Uterus (tissue), 4 donors: ENCODE data around the gene RBL1. TPM values are rescaled to one million over a fixed set of nuclear protein-coding genes. Genes with fewer than 3 reads are reported as not detected.
A peak's percentile ranks its signal among the peaks of the same experiment; 100 is the strongest.

ENCODE experiments used
- DNase-seq, 2 donors: peaks; one replicate each; pipeline ENCODE4 v3.0.0-alpha.2; 2019 to 2020
- H3K27ac ChIP-seq, 2 donors: fragments of 200-600 bp; sonication (generic); 1 replicate in 1 of 2; 2 replicates in 1 of 2; pipeline ENCODE4 v1.5.1; 2016 to 2018
- H3K27me3 ChIP-seq, 2 donors: fragments of 200-600 bp; sonication (generic); one replicate each; pipeline ENCODE4 v1.5.1; 2018 to 2019; ENCODE audit warnings: control low read depth in 1 of 2
- H3K36me3 ChIP-seq, 2 donors: fragments of 200-600 bp; sonication (generic); one replicate each; pipeline ENCODE4 v1.5.1; 2019; ENCODE audit warnings: control low read depth in 1 of 2
- H3K4me1 ChIP-seq, 2 donors: fragments of 200-600 bp; sonication (generic); one replicate each; pipeline ENCODE4 v1.5.1; 2018 to 2019; ENCODE audit warnings: control low read depth in 1 of 2
- H3K4me3 ChIP-seq, 2 donors: fragments of 200-600 bp; sonication (generic); 1 replicate in 1 of 2; 2 replicates in 1 of 2; pipeline ENCODE4 v1.5.1; 2018 to 2019; ENCODE audit warnings: mild to moderate bottlenecking in 1 of 2
- H3K9me3 ChIP-seq, 2 donors: fragments of 200-600 bp; sonication (generic); one replicate each; pipeline ENCODE4 v1.5.1; 2019; ENCODE audit warnings: control low read depth in 1 of 2
- CTCF ChIP-seq, 4 experiments: fragments of 200-600 bp in 2 of 4; fragments of 450-650 bp in 2 of 4; sonication (generic) in 2 of 4; IDR thresholded peaks; one replicate each; pipeline ENCODE4 v1.5.1; 2016 to 2019; ENCODE audit warnings: antibody characterized with exemption in 4 of 4, mild to moderate bottlenecking in 2 of 4, moderate library complexity in 1 of 4
- POLR2A ChIP-seq, 2 donors: fragments of 450-650 bp; IDR thresholded peaks; one replicate each; pipeline ENCODE4 v1.6.1; 2016; ENCODE audit warnings: antibody characterized with exemption in 2 of 2, mild to moderate bottlenecking in 1 of 2, moderate library complexity in 1 of 2
- intact Hi-C: fragments of 100-400 bp; cut with DNase I; formaldehyde crosslinking; loops from one replicate; pipeline ENCODE4 v1.15.1; 2023; ENCODE audit warnings: low total_unique reads
- total RNA-seq, 4 donors: library from RNA; depleted of rRNA in 3 of 4; stranded (reverse); fragments of >200 nt in 3 of 4; gene quantifications; one replicate each; pipeline versions ENCODE4 v1.1.0 to v1.2.4, GENCODE V29; 2014 to 2023
- donor health status: DM: yes; HTN: yes; CAD: no.

Gene RBL1
- total RNA-seq, 4 donors from 2014 or later: 0.51 to 28.1 (median 12.0) TPM

GRCh38 chr20:37102571-37102970 lies 6.8 kb upstream of the RBL1 start:
- Histone ChIP-seq H3K9me3 (no peaks in the 10 kb centered on the region), H3K36me3 (no peaks in the 10 kb centered on the region), H3K27ac (no peak overlapping the region), H3K4me3 (no peak overlapping the region), H3K27me3 (no peaks in the 10 kb centered on the region), H3K4me1 (no peaks in the 10 kb centered on the region)
- DNase-seq: no peak
- TF ChIP-seq CTCF (IDR thresholded peaks at IDR 0.05) (no peak), POLR2A (IDR thresholded peaks at IDR 0.05) (no peak)
- intact Hi-C loops: no loop called here

- DNase-seq: no peak
- no peak for TF ChIP-seq POLR2A (IDR thresholded peaks at IDR 0.05)
- no peak for TF ChIP-seq CTCF (IDR thresholded peaks at IDR 0.05)
- Histone ChIP-seq H3K4me3 (peak overlapping the region; percentile 71 to 92), H3K27me3 (no peaks in the 10 kb centered on the region), H3K27ac (peak overlapping the region; percentile 77 to 82), H3K4me1 (no peaks in the 10 kb centered on the region), H3K9me3 (no peaks in the 10 kb centered on the region), H3K36me3 (no peaks in the 10 kb centered on the region)
- intact Hi-C loops: no loop called here
These were observed 731 bp upstream of the RBL1 start for GRCh38 chr20:37096415-37097041.

GRCh38 chr20:37095108-37095598 lies 644 bp downstream of the RBL1 start:
- H3K27me3 ChIP-seq: no peaks in the 10 kb centered on the region
- intact Hi-C loops: no loop called here
- H3K9me3 ChIP-seq: no peaks in the 10 kb centered on the region

GRCh38 chr20:37090407-37090806 lies 5.4 kb downstream of the RBL1 start:
- intact Hi-C loops: no loop called here

More at GRCh38 chr20:37095108-37095598, 644 bp downstream of the RBL1 start:
- Histone ChIP-seq H3K27ac (peak overlapping the region; percentile 77 to 82), H3K36me3 (no peaks in the 10 kb centered on the region), H3K4me3 (peak overlapping the region; percentile 71 to 92), H3K4me1 (no peaks in the 10 kb centered on the region)
- no peak for DNase-seq
- TF ChIP-seq CTCF (IDR thresholded peaks at IDR 0.05) (no peak), POLR2A (IDR thresholded peaks at IDR 0.05) (no peak)

More at GRCh38 chr20:37090407-37090806, 5.4 kb downstream of the RBL1 start:
- no peaks in the 10 kb centered on the region for H3K36me3 ChIP-seq
- H3K27me3 ChIP-seq: no peaks in the 10 kb centered on the region
- no peak for TF ChIP-seq POLR2A (IDR thresholded peaks at IDR 0.05)
- TF ChIP-seq CTCF (IDR thresholded peaks at IDR 0.05): no peak
- no peak overlapping the region for H3K4me3 ChIP-seq
- DNase-seq: no peak
- no peak overlapping the region for H3K27ac ChIP-seq
- no peaks in the 10 kb centered on the region for H3K9me3 ChIP-seq
- no peaks in the 10 kb centered on the region for H3K4me1 ChIP-seq
